ENCODE data around the gene CLSTN2. TPM values are rescaled to one million over a fixed set of nuclear protein-coding genes. Genes with fewer than 3 reads are reported as not detected.

Gene CLSTN2
- total RNA-seq, 1 donor from 2014 or later: 143 TPM

DNA sequence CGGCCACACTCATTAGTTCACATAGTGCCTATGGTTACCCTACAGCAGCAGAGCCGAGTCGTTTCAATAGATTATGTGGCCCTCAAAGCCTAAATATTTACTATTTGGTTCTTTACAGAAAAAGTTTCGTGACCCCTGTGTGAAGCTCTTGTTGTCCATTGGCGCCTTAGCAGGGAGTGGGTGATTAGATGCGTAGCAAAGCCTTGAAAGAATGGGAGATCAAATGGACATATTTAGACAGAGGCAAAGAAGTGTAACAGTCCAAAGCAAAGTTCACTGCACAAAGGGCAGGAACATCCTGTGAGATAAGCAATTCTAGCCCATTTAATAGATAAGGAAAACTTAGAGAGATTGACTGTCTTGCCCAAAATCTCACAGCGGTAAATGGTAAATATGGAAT is 495.5 kb downstream of the CLSTN2 start:
- TF ChIP-seq, protein P1, sequence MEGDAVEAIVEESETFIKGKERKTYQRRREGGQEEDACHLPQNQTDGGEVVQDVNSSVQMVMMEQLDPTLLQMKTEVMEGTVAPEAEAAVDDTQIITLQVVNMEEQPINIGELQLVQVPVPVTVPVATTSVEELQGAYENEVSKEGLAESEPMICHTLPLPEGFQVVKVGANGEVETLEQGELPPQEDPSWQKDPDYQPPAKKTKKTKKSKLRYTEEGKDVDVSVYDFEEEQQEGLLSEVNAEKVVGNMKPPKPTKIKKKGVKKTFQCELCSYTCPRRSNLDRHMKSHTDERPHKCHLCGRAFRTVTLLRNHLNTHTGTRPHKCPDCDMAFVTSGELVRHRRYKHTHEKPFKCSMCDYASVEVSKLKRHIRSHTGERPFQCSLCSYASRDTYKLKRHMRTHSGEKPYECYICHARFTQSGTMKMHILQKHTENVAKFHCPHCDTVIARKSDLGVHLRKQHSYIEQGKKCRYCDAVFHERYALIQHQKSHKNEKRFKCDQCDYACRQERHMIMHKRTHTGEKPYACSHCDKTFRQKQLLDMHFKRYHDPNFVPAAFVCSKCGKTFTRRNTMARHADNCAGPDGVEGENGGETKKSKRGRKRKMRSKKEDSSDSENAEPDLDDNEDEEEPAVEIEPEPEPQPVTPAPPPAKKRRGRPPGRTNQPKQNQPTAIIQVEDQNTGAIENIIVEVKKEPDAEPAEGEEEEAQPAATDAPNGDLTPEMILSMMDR (IDR thresholded peaks at IDR 0.05): no peak
- DNase-seq (ENCODE audit: extremely low spot score, unreplicated experiment): no peak
- Mint-ChIP-seq H3K4me1 (ENCODE audit: unreplicated experiment) (peaks cover 27% of the 10 kb centered on the region), H3K27me3 (ENCODE audit: unreplicated experiment) (no peaks in the 10 kb centered on the region), H3K27ac (ENCODE audit: unreplicated experiment) (no peak overlapping the region), H3K4me3 (ENCODE audit: unreplicated experiment) (no peak overlapping the region), H3K9me3 (ENCODE audit: unreplicated experiment) (no peaks in the 10 kb centered on the region), H3K36me3 (ENCODE audit: unreplicated experiment) (peaks cover 9% of the 10 kb centered on the region)

DNA sequence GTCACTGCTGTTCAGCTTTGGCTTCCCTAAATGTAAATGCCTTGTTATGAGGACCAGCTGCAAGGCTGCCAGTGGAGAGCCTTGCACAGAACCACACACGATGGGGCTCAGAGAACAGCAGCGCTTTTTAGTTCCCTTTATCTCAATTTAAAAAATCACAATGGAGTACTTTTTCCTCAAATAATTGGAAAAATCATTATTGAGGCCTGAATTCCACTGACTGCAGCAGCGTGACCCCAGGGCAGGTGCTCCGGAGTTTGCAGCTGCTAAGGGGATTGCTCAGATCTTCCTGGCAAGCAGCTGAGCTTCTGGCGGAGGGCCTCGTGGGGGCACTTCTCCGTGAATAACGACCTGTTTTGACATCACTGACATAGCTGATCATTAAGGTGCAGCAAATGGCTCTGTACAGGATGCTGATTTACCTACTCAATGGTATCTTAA is 497.3 kb downstream of the CLSTN2 start:
- TF ChIP-seq, protein P1 (IDR thresholded peaks at IDR 0.05): no peak
- Mint-ChIP-seq H3K4me3 (ENCODE audit: unreplicated experiment) (no peak overlapping the region), H3K27ac (ENCODE audit: unreplicated experiment) (peak overlapping the region; percentile 39), H3K4me1 (ENCODE audit: unreplicated experiment) (peaks cover 41% of the 10 kb centered on the region), H3K9me3 (ENCODE audit: unreplicated experiment) (no peaks in the 10 kb centered on the region), H3K27me3 (ENCODE audit: unreplicated experiment) (no peaks in the 10 kb centered on the region), H3K36me3 (ENCODE audit: unreplicated experiment) (peaks cover 4% of the 10 kb centered on the region)
- peak; percentile 66 for DNase-seq (ENCODE audit: extremely low spot score, unreplicated experiment)

DNA sequence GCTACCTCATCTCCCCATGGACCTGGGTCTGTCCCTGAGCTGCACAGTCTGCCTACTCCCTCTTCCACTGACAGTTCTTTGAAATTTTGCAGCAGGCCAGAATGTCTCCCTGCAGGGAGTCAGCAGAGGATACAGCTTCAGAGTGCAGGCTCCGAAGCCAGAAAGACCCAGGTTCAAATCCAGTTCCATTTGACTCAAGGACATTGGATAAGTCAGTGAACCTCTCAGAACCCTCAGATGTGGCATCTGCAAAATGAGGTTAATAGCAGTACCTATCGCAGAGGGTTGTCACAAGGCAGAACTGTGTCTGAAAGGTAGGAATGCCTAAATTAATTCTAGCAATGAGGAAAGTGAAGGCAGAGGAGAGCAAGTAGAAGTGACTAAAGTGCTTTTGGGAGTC is 498.4 kb downstream of the CLSTN2 start:
- peaks cover 4% of the 10 kb centered on the region for H3K36me3 Mint-ChIP-seq (ENCODE audit: unreplicated experiment)
- no peaks in the 10 kb centered on the region for H3K9me3 Mint-ChIP-seq (ENCODE audit: unreplicated experiment)
- H3K27ac Mint-ChIP-seq (ENCODE audit: unreplicated experiment): no peak overlapping the region
- peak; percentile 51 for DNase-seq (ENCODE audit: extremely low spot score, unreplicated experiment)
- TF ChIP-seq, protein P1 (IDR thresholded peaks at IDR 0.05): no peak
- H3K4me3 Mint-ChIP-seq (ENCODE audit: unreplicated experiment): no peak overlapping the region
- H3K27me3 Mint-ChIP-seq (ENCODE audit: unreplicated experiment): no peaks in the 10 kb centered on the region
- H3K4me1 Mint-ChIP-seq (ENCODE audit: unreplicated experiment): peaks cover 49% of the 10 kb centered on the region

DNA sequence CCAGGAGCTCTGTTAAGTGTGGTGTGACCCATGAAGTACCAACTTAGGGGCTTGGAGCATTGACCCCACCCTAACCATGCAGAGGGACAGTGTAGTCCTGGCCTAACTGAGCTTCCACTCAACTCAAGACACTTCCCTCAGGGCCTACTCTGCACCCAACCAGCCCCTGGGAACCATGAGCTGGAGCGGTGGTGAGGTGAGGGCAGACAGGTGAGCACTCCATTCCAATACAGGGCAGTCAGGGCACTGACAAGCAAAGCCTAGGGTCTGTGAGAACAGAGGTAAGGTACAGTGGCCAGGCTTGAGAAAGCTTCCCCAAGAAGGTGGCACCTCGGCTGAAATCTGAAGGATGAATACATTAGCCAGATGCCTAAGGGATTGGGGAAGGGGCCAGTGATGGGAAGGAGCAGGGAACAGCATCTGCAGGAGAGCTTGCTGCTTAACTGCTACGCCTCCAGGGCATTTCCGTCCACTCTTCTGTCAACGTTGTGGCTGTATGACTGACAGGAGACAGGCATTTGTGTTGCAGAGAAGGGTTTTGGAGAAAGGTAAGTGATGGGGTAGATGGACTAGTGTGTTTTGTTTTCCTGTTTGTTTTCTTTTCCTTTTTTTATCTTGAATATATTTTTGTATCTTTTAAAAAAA is 499.4 kb downstream of the CLSTN2 start:
- Mint-ChIP-seq H3K27ac (ENCODE audit: unreplicated experiment) (no peak overlapping the region), H3K4me1 (ENCODE audit: unreplicated experiment) (peaks cover 58% of the 10 kb centered on the region), H3K27me3 (ENCODE audit: unreplicated experiment) (no peaks in the 10 kb centered on the region), H3K36me3 (ENCODE audit: unreplicated experiment) (peaks cover 4% of the 10 kb centered on the region), H3K4me3 (ENCODE audit: unreplicated experiment) (no peak overlapping the region), H3K9me3 (ENCODE audit: unreplicated experiment) (no peaks in the 10 kb centered on the region)
- TF ChIP-seq, protein P1 (IDR thresholded peaks at IDR 0.05): no peak
- peak; percentile 63 for DNase-seq (ENCODE audit: extremely low spot score, unreplicated experiment)

DNA sequence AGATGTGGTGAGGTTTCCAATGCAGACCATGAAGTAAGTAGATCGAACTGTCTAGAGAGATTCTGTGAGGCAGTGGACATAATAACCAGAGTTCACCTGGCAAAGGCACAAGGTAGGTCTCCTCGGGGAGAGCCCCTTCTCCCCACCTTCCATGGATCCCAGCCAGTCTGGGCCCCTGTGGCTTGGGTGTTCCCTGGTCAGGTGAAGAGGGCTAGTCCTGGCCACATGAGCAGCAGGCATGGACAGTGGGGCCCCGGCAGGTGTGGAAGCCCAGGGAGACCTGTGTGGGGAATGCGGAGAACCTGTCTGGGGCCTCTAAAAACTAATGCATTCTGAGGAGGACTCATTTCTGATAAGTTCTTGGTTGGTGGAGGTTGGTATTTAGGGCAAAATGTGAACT is 501.4 kb downstream of the CLSTN2 start:
- Mint-ChIP-seq H3K36me3 (ENCODE audit: unreplicated experiment) (peaks cover under 1% of the 10 kb centered on the region), H3K27me3 (ENCODE audit: unreplicated experiment) (no peaks in the 10 kb centered on the region), H3K27ac (ENCODE audit: unreplicated experiment) (peak overlapping the region; percentile 9), H3K4me3 (ENCODE audit: unreplicated experiment) (no peak overlapping the region), H3K9me3 (ENCODE audit: unreplicated experiment) (no peaks in the 10 kb centered on the region), H3K4me1 (ENCODE audit: unreplicated experiment) (peaks cover 71% of the 10 kb centered on the region)
- TF ChIP-seq, protein P1 (IDR thresholded peaks at IDR 0.05): no peak
- peak; percentile 63 for DNase-seq (ENCODE audit: extremely low spot score, unreplicated experiment)

All from osteocyte (in vitro differentiated cells).